GM03348 (cell line): Measurements from ENCODE around the gene MPHOSPH9.

Source experiments
- DNase-seq: peaks from one replicate; pipeline ENCODE4 v3.0.0; 2012; ENCODE audit warnings: low spot score

Gene MPHOSPH9

GRCh38 chr12:123232807-123233504 is at the start of gene MPHOSPH9, which contains the start of gene MTRFR:
MPHOSPH9 (minus strand) TSS chr12:123233141; CDS start chr12:123230364, 2,777 bp downstream.
MTRFR (plus strand) TSS chr12:123233436; CDS start chr12:123253675, 20,239 bp downstream.
- DNase-seq, result peak; percentile 99

DNA sequence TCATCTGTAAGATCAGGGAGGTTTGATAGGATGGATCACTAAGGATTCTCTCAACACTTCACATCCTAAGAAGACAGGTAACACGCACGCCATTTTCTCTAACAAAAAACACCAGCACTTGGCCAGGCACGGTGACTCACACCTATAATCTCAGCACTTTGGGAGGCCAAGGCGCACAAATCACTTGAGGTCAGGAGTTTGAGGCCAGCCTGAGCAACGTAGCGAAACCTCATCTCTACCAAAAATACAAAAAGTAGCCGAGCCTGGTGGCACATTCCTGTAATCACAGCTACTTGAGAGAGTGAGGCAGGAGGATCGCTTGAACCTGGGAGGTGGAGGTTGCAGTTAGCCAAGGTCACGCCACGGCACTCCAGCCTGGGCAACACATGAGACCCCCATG is 49.2 kb upstream of the MPHOSPH9 start:
- DNase-seq, result no peak

- DNase-seq, result no peak
These were observed 48.0 kb upstream of the MPHOSPH9 start for GRCh38 chr12:123280971-123281370.

DNA sequence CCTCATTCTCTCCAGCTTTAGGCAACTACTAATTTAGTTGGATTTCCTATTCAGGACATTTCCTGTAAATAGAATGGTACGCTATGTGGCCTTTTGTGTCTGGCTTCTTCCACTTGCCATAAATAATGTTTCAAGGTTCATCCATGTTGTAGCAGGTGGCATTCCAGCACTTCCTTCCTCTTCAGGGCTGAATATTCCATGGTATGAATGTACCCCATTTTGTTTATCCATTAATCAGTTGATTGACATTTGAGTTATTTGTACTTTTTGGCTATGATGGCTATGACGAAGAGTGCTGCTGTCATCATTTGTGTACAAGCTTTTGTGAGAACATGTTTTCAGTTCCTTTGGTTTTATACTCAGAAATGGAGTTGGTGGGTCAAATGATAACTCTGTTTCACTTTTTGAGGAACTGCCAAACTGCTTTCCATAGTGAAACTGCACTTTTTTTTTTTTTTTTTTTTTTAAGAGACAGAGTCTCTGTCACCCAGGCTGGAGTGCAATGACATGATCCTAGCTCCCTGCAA is 45.2 kb upstream of the MPHOSPH9 start:
- no peak for DNase-seq

DNA sequence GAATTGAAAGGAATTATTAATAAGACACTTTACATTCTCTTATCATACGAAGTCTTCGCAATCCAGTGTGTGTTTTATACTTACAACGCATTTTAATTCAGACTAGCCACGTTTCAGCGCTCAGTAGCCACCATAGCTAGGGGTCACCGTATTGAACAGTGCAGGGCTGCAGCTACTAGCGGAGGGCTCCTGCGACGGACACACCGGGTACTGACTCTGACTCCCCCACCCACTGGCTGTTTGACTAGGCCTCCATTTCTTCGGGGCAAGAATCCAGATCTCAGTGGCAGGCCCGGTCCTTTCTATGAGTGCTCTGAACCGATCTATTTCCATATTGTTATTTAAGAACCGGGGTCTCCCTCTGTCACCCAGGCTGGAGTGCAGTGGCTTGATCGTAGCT is 40.2 kb upstream of the MPHOSPH9 start:
- DNase-seq, result no peak

DNA sequence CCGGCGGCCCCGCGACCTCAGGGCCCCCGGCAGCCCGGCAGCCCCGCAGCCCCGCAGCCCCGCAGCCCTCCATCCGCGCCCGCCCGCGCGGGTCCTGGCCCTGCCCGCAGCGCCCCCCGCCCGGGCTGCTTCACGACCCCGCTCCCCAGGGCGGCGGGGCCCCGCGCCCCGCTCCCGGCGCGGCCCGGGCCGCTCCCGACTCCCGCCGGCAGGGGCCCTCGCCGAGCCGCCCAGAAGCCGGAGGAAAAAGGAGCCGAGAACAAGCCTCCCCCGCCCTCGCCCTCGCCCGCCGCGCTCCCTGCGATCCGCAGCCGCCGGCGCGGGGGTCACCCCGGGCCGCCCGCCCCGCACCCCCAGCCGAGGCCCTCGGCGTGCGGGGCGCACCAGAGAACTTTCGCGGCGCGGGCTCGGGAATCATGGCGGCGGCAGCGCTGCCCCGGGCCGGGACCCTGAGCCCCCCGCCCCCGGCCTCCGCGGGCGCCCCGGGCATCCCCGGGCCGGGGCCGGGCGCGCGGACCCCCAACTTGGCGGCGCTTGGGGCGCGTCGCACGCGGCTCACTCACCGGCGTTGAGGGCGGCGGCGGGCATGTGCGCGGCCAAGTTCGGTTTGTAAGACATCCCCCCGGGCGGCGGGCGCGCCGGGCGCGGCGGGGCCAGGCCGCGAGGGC is 38.2 kb upstream of the MPHOSPH9 start:
- peak; percentile 94 for DNase-seq

GRCh38 chr12:123270214-123271000 is 37.5 kb upstream of the MPHOSPH9 start:
- DNase-seq, result peak; percentile 76

DNA sequence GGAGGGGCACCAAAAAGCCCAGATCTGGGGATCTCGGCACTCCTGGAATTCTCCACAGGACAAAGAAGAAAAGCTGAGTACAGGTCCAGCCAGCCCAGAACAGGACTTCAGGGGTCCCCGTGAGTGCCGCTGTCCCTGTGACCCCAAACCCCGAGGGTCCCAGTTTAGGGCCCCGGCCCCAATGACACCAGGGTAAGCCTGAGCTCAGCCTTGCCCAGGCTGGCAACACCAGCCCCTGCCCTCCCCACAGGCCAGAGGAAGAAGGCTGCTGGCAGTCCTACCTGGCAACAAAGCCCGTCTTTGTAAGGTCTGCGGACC is 36.9 kb upstream of the MPHOSPH9 start:
- no peak for DNase-seq

DNA sequence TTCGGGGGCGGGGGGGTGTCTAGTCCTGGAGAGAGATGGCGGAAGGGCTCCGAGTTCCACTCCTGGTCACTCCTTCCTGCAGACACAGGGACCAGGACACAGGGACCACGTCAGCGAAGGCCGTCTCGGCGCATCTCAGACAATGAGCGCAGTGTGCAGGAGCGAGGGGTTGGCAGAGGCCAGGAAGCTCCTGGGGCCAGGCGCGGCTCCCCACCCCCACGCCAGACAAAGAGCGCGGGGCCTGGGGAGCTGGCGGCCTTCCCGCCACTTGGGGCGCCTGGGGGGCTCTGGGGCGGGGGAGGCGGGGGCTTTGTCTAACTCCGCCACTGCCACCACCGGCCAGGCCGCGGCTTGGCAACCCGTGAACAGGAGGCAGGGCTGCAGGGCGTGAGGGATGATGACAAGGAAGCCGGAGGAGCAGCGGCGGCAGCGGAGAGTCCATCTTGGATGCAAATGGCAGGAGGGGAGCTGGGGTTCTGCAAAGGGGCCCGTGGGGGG is 36.5 kb upstream of the MPHOSPH9 start:
- DNase-seq, result peak; percentile 84

DNA sequence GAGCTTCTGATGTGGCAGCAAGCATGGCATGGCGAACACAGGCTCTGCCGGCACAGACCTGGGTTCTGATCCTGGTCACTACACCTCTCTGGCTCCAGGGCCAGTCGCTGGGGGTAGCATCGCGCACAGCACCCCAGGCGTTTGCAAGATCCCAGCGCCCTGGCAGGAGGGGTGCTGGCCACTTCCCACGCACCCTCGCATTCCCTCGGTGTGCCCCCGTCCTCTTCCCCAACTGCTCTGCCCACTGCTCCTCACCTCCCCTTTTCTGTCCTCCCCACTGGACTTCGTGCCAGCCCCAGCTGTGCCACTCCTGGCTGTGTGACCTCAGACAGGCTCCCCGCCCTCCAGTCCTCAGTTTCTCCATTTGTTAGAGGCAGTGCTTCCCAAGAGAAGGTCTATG is 35.9 kb upstream of the MPHOSPH9 start:
- no peak for DNase-seq

- DNase-seq, result no peak
These were observed 35.3 kb upstream of the MPHOSPH9 start for GRCh38 chr12:123267991-123268843.

- no peak for DNase-seq
These were observed 34.5 kb upstream of the MPHOSPH9 start for GRCh38 chr12:123267335-123267920.

GRCh38 chr12:123266679-123267277 is 33.8 kb upstream of the MPHOSPH9 start:
- no peak for DNase-seq

- no peak for DNase-seq
These were observed 33.1 kb upstream of the MPHOSPH9 start for GRCh38 chr12:123265851-123266678.

DNA sequence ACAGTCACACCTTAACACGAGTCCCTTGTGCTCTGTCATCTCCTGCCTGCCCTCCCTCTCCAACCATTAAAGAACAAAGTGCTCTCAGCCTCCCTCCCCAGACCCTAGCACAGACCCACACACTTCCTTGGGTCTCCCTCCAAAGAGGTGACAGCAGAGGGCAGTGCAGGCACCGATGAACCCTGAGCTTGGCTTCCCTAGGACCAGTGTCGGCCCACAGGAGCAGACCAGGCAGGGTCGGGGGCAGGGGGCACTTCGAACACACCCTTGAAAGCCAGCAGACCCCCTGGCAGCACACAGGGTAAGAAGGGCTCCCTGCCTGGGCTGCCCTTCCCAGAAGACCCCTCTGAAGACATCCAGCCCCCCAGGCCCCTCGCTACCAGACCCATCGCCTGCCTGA is 31.7 kb upstream of the MPHOSPH9 start:
- DNase-seq, result no peak

DNA sequence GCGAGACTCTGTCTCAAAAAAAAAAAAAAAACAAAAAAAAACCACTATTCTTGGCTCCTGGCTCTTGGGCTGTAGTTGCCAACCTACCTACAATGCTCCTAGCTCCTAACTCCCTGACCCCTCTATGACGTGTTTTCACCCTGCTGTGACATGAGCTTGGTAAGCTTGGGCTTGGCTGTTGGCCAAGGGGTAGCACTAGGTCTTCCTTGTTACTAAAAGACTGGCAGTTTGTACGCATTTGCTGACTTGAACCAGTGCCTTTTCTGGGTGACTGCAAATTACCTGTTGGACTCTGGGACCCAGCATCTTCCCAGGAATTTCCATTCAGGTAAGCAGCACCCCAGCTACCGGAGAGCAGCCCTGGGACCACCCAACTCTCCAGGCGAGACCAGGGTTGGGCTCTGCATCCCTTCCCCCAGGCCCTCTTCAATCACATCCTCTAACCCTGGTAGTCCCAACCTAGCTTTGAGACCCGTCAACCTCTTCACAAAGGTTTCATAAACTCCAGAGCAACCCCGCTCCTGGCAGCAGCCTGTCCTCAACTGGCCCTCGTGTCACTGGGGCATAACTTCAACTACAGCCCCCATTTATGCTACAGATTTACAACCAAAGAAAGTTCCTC is 30.4 kb upstream of the MPHOSPH9 start:
- no peak for DNase-seq

DNA sequence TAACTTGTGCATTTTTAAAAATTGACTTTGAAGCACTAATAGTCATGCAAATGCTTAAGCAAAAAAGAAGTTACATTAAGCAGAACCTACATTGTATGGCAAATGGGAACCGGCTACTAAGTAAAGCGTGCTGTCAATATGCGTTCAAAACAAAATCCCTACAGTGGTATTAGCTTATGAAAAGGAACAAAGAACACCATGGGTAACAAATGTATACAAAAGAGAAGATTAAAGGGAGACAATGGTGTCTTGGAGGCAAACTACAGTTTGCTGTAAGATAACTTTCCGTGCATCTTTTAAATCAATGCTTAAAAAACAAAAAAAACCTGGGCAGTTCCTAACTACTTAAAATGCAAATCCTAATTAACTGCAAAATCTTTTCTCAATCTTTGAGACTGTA is 28.3 kb upstream of the MPHOSPH9 start:
- DNase-seq, result no peak

DNA sequence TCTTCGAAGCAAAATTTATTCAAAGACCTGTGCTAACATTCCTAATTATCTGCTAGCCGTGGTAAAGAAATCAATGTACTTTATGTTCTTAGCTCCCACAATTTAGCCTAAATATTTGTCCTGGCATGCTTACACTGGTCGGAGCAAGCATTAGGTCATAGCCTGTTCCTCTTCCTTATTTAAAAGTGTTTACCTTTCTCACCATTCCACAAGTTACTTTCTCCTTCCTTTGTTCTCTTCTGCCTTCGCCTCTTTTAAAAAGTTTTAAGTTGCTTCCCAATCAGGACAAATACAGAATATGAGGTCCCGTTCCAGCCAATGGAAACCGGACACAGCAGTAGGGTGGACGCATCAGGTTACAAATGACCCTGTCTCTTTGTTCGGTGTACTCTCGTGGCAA is 27.1 kb upstream of the MPHOSPH9 start:
- DNase-seq, result no peak

DNA sequence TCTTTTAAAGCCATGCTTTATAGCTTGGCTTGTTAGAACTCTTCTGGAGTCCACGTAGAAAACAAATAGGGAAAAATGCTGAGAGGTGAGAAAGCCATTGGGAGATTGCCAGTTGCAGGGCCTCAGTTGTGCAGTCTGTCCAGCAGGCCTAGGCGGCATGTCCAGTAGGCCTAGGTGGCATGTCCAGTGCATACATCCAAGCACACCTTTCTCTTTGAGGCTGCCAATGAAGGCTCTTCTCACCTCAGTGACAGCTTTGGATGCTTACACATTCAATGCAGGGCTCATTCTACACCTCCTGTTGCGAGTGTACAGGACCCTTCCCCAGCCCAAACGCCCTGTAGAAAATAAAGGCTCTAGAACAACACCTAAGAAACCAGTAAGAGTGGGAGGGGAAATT is 25.7 kb upstream of the MPHOSPH9 start:
- DNase-seq, result no peak
